ENCODE results near the gene SYT6. TPM values are rescaled to one million over a fixed set of nuclear protein-coding genes. Genes with fewer than 3 reads are reported as not detected.

The SYT6 gene
- total and polyA plus RNA-seq, 7 donors = 0.03 to 0.81 (median 0.34) TPM

- WGBS, 3 donors = 42 to 73% (median 54%) methylated on average over 2 of the region's 2 CpGs
- ATAC-seq (no peak), DNase-seq (no peak)
- no peak overlapping the region for H3K4me3 ChIP-seq
- H3K9me3 ChIP-seq = no peaks in the 10 kb centered on the region
- TF ChIP-seq CTCF (IDR thresholded peaks at IDR 0.05) = no peak
- H3K27ac ChIP-seq = peak overlapping the region; percentile 27
- no peaks in the 10 kb centered on the region for H3K36me3 ChIP-seq (ENCODE audit: insufficient read depth in 1 of 2, low read depth in 1 of 2)
- intact Hi-C loops (cut with DNase I) = loop anchor here in 1 of 2 donors (5.0 kb wide), 1 partner anchor 40 kb away; no protein-coding TSS in a partner anchor
- no peaks in the 10 kb centered on the region for H3K27me3 ChIP-seq (ENCODE audit: insufficient read depth in 3 of 3, low read length in 2 of 3)
- H3K4me1 ChIP-seq = peaks cover 26% of the 10 kb centered on the region
These were observed 71.4 kb downstream of the SYT6 start for GRCh38 chr1:114082304-114082630.

GRCh38 chr1:114081437-114082303, 72.0 kb downstream of the SYT6 start:
- Histone ChIP-seq H3K27me3 (ENCODE audit: insufficient read depth in 3 of 3, low read length in 2 of 3) (no peaks in the 10 kb centered on the region), H3K9me3 (no peaks in the 10 kb centered on the region), H3K27ac (peak overlapping the region; percentile 27), H3K4me3 (no peak overlapping the region), H3K36me3 (ENCODE audit: insufficient read depth in 1 of 2, low read depth in 1 of 2) (no peaks in the 10 kb centered on the region), H3K4me1 (peaks cover 26% of the 10 kb centered on the region)
- TF ChIP-seq CTCF (IDR thresholded peaks at IDR 0.05) = no peak
- ATAC-seq (peak; percentile 57 to 80 (median 66)), DNase-seq (peak in 1 of 2 donors; percentile 56)
- intact Hi-C loops (cut with DNase I) = loop anchor here in 1 of 2 donors (5.0 kb wide), 1 partner anchor 39 kb away; no protein-coding TSS in a partner anchor
- 23 to 40% (median 32%) methylated on average over 17 of the region's 17 CpGs for WGBS, 3 donors

- H3K27ac ChIP-seq = peak overlapping the region; percentile 27
- intact Hi-C loops (cut with DNase I) = loop anchor here in 1 of 2 donors (5.0 kb wide), 1 partner anchor 38 kb away; no protein-coding TSS in a partner anchor
- H3K36me3 ChIP-seq (ENCODE audit: insufficient read depth in 1 of 2, low read depth in 1 of 2) = no peaks in the 10 kb centered on the region
- H3K4me1 ChIP-seq = peaks cover 26% of the 10 kb centered on the region
- H3K27me3 ChIP-seq (ENCODE audit: insufficient read depth in 3 of 3, low read length in 2 of 3) = no peaks in the 10 kb centered on the region
- H3K9me3 ChIP-seq = no peaks in the 10 kb centered on the region
- ATAC-seq (peak in 2 of 4 donors; percentile 8 to 17), DNase-seq (no peak)
- TF ChIP-seq CTCF (IDR thresholded peaks at IDR 0.05) = no peak
- WGBS, 3 donors = 67 to 72% (median 67%) methylated on average over 13 of the region's 13 CpGs
- no peak overlapping the region for H3K4me3 ChIP-seq
These were observed 72.9 kb downstream of the SYT6 start for GRCh38 chr1:114080511-114081436.

- Histone ChIP-seq H3K27ac (no peak overlapping the region), H3K9me3 (no peaks in the 10 kb centered on the region), H3K4me3 (no peak overlapping the region), H3K4me1 (peaks cover 26% of the 10 kb centered on the region), H3K36me3 (ENCODE audit: insufficient read depth in 1 of 2, low read depth in 1 of 2) (no peaks in the 10 kb centered on the region), H3K27me3 (ENCODE audit: insufficient read depth in 3 of 3, low read length in 2 of 3) (no peaks in the 10 kb centered on the region)
- intact Hi-C loops (cut with DNase I) = loop anchor here in 1 of 2 donors (5.0 to 10.0 kb wide), 2 partner anchors 37 to 95 kb away; no protein-coding TSS in a partner anchor
- 34 to 77% (median 47%) methylated on average over 5 of the region's 5 CpGs for WGBS, 3 donors
- ATAC-seq (peak in 2 of 4 donors; percentile 26 to 48), DNase-seq (no peak)
- TF ChIP-seq CTCF (IDR thresholded peaks at IDR 0.05) = no peak
These were observed 74.0 kb downstream of the SYT6 start for GRCh38 chr1:114079596-114080190.
